RWPE2 (cell line): ENCODE data around the gene DNAJC10.
"Not testable (repeated sequence)": the region's sequence is repeated elsewhere in the genome, so short reads cannot be mapped to it uniquely, and the experiment has no call there.

ENCODE experiments used
- ATAC-seq: fragments of 200-7000 bp; cut with Tn5 transposase; 3 replicates; pipeline ENCODE4 v1.9.1; 2021; ENCODE audit warnings: low read depth
- DNase-seq: peaks from one replicate; pipeline ENCODE4 v3.0.0-alpha.2; 2020; ENCODE audit warnings: low spot score
- H3K27ac ChIP-seq: fragments of 450-650 bp; 2 replicates; pipeline ENCODE4 v1.5.1; 2017; ENCODE audit warnings: mild to moderate bottlenecking; ENCODE audit not compliant: poor library complexity, severe bottlenecking
- H3K27me3 ChIP-seq: fragments of 250-450 bp; sonication (Bioruptor Pico); 2 replicates; pipeline ENCODE4 v1.5.1; 2021; ENCODE audit warnings: mild to moderate bottlenecking, moderate library complexity; ENCODE audit not compliant: insufficient read depth, poor library complexity, severe bottlenecking
- H3K36me3 ChIP-seq: fragments of 250-450 bp; sonication (Bioruptor Pico); 2 replicates; pipeline ENCODE4 v1.5.1; 2020; ENCODE audit warnings: low read depth, mild to moderate bottlenecking, moderate library complexity
- H3K4me1 ChIP-seq: fragments of 250-450 bp; sonication (Bioruptor Pico); 2 replicates; pipeline ENCODE4 v1.5.1; 2021; ENCODE audit warnings: mild to moderate bottlenecking, moderate library complexity; ENCODE audit not compliant: insufficient read depth, poor library complexity, severe bottlenecking
- H3K4me3 ChIP-seq: fragments of 250-450 bp; sonication (Bioruptor Pico); 2 replicates; pipeline ENCODE4 v1.5.1; 2021; ENCODE audit warnings: mild to moderate bottlenecking, moderate library complexity; ENCODE audit not compliant: severe bottlenecking
- H3K9me3 ChIP-seq: fragments of 250-450 bp; sonication (Bioruptor Pico); 2 replicates; pipeline ENCODE4 v1.5.1; 2021; ENCODE audit warnings: mild to moderate bottlenecking, moderate library complexity; ENCODE audit not compliant: severe bottlenecking
- TF ChIP-seq, protein P1 (sequence below): fragments of 450-650 bp; IDR thresholded peaks from one replicate; pipeline ENCODE4 v1.5.1; 2017; ENCODE audit warnings: mild to moderate bottlenecking, moderate library complexity; ENCODE audit not compliant: poor library complexity, severe bottlenecking

DNAJC10 gene

DNA sequence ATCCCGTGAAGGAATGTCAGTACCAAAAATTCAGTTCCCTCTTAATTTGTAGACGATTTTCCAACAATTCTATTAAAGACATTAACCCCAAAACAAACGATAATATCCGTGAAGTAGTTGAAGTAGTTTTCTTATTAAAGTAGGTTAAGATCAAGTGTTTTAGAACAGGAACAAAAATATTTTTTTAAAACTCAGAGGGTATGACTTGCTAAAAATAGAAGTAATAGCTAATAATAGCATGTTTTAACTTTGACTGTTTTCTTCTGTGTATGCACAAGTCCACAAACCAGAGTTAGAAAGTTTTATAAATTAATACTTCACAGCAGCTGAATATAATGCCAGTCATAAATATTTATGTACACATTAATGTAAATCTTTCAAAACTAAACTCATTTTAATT is 2.4 kb downstream of the DNAJC10 start:
- DNase-seq: no peak
- Histone ChIP-seq H3K4me3 (no peak overlapping the region), H3K36me3 (peaks cover 56% of the 10 kb centered on the region), H3K27ac (no peak overlapping the region), H3K4me1 (peaks cover 21% of the 10 kb centered on the region), H3K27me3 (no peaks in the 10 kb centered on the region), H3K9me3 (no peaks in the 10 kb centered on the region)
- ATAC-seq: no peak
- TF ChIP-seq, protein P1, sequence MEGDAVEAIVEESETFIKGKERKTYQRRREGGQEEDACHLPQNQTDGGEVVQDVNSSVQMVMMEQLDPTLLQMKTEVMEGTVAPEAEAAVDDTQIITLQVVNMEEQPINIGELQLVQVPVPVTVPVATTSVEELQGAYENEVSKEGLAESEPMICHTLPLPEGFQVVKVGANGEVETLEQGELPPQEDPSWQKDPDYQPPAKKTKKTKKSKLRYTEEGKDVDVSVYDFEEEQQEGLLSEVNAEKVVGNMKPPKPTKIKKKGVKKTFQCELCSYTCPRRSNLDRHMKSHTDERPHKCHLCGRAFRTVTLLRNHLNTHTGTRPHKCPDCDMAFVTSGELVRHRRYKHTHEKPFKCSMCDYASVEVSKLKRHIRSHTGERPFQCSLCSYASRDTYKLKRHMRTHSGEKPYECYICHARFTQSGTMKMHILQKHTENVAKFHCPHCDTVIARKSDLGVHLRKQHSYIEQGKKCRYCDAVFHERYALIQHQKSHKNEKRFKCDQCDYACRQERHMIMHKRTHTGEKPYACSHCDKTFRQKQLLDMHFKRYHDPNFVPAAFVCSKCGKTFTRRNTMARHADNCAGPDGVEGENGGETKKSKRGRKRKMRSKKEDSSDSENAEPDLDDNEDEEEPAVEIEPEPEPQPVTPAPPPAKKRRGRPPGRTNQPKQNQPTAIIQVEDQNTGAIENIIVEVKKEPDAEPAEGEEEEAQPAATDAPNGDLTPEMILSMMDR: no peak

DNA sequence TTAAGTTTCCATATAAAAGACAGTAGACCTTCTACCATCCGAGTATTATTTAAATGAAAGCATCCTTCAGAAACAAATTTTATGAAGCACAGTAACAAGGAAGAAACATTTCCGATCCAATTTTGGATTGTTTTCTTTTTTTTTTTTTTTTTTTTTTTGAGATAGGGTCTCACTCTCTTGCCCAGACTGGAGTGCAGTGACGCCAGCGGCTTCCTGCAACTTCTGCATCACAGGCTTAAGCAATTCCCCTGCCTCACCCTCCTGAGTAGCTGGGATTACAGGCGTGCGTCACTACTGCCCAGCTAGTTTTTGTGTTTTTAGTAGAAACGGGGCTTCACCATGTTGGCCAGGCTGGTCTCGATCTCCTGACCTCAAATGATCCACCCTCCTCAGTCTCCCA is 3.1 kb downstream of the DNAJC10 start:
- ATAC-seq, DNase-seq, H3K27me3 ChIP-seq, H3K9me3 ChIP-seq, H3K4me3 ChIP-seq, H3K27ac ChIP-seq: not testable (repeated sequence)
- Histone ChIP-seq H3K36me3 (peaks cover 62% of the 10 kb centered on the region), H3K4me1 (peaks cover 21% of the 10 kb centered on the region)

- no peaks in the 10 kb centered on the region for H3K27me3 ChIP-seq
- TF ChIP-seq, protein P1: no peak
- no peak overlapping the region for H3K27ac ChIP-seq
- ATAC-seq (no peak), DNase-seq (no peak)
- no peaks in the 10 kb centered on the region for H3K9me3 ChIP-seq
- H3K36me3 ChIP-seq: peaks cover 97% of the 10 kb centered on the region
- no peaks in the 10 kb centered on the region for H3K4me1 ChIP-seq
- H3K4me3 ChIP-seq: no peak overlapping the region
These were observed 8.6 kb downstream of the DNAJC10 start for GRCh38 chr2:182724656-182725055.

DNA sequence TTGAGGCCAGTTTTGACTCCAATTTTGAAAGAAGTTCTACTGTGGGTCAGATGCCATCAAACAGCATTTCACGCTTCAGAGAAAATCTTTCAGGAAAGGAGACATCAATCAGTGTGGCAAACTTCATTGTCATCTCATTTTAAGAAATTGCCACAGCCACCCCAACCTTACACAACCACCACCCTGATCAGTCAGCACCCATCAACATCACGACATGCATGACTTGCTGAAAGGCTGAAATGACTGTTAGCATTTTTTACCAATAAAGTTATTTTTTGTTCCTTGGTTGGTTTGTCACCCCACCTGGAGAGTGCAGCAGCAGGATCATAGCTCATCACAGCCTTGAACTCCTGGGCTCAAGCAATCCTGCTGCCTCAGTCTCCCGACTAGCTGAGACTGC is 10.4 kb downstream of the DNAJC10 start:
- no peaks in the 10 kb centered on the region for H3K27me3 ChIP-seq
- no peaks in the 10 kb centered on the region for H3K9me3 ChIP-seq
- H3K4me3 ChIP-seq: no peak overlapping the region
- ATAC-seq (no peak), DNase-seq (no peak)
- H3K36me3 ChIP-seq: peaks cover 97% of the 10 kb centered on the region
- H3K27ac ChIP-seq: no peak overlapping the region
- no peaks in the 10 kb centered on the region for H3K4me1 ChIP-seq
- TF ChIP-seq, protein P1: no peak

DNA sequence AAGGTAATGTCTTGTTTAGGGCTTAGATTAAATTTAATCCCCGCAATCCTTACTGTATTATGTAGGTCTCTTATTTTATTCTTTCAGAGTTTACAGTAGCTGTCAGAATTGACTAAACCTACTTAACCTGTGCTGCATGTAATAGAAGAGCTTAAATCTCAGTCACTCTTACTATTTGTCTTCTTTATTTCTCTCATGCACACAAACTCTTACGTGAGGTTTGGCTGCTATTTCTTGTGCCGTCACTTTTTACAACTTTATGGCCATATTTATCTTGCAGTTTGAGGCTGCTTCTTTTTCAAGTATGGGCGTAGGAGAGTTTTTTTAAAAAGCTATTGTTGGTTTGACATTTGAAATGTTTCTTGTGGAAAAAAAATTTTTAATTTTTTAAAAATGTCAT is 12.0 kb downstream of the DNAJC10 start:
- DNase-seq: no peak
- Histone ChIP-seq H3K4me1 (no peaks in the 10 kb centered on the region), H3K27ac (no peak overlapping the region), H3K4me3 (no peak overlapping the region), H3K36me3 (peaks cover 97% of the 10 kb centered on the region), H3K27me3 (no peaks in the 10 kb centered on the region), H3K9me3 (no peaks in the 10 kb centered on the region)
- no peak for ATAC-seq
- TF ChIP-seq, protein P1: no peak
